Activated naive CD4-positive, alpha-beta T cell treated with Interleukin-2 at 50 U/mL for 16 hours (primary cell): Measurements from ENCODE around the gene PCDH19.
A peak's percentile ranks its signal among the peaks of the same experiment; 100 is the strongest.
"Not testable (repeated sequence)": the region's sequence is repeated elsewhere in the genome, so short reads cannot be mapped to it uniquely, and the experiment has no call there.

Experiments used
- DNase-seq: peaks from one replicate; pipeline ENCODE4 v3.0.0-alpha.2; 2020

PCDH19 gene, protein sequence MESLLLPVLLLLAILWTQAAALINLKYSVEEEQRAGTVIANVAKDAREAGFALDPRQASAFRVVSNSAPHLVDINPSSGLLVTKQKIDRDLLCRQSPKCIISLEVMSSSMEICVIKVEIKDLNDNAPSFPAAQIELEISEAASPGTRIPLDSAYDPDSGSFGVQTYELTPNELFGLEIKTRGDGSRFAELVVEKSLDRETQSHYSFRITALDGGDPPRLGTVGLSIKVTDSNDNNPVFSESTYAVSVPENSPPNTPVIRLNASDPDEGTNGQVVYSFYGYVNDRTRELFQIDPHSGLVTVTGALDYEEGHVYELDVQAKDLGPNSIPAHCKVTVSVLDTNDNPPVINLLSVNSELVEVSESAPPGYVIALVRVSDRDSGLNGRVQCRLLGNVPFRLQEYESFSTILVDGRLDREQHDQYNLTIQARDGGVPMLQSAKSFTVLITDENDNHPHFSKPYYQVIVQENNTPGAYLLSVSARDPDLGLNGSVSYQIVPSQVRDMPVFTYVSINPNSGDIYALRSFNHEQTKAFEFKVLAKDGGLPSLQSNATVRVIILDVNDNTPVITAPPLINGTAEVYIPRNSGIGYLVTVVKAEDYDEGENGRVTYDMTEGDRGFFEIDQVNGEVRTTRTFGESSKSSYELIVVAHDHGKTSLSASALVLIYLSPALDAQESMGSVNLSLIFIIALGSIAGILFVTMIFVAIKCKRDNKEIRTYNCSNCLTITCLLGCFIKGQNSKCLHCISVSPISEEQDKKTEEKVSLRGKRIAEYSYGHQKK (N-terminal part only)

DNA sequence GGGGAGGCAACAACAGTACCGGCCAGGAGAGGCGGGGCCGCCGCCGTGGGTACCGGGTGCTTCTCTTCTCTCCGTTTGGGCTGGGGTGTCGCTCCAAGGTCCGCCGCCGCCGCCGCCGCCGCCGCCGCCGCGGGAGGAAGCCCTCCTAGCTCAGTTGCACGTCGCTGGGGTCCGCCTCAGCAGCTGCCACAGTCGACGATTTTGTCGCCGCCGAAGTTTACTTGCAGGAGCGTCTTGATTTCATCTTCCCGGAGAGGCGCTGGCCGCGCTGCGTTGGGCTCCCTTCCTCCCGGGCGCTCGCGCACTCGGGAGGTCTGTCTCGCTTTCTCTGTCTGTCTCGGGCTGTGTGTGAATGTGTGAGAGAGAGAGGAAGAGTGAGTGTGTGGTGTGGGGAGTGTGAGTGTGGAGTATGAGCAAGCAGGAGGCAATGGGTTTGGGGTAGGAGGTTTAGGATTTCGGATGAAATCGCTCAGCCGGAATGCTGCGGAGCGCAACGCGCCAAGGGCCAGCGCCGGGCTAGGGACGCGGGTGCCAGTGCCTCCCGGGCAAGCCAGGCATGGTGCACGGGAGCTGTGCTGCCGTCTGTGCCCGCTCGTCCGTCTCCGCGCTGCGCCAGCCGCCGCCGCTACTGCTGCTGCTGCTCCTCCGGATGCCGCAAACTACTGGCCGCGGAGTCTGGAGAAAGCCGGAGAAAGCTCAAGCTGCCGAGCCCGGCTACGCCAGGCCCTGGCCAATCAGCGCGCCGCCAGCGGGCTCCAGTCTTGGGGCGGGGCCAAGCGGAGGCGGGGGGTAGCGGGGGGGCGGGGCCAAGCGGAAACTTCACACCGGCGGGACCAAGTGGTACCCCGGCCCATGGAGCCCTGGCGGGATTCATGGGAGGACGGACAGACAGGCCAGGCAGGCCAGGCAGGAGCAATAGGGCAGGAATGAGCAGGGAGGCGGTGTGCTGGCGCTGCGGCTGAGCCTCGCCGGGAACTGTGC, at the start of gene PCDH19:
Gene PCDH19, minus strand, starts transcription at position 664 of the 981 bp plus-strand sequence. CDS start 1,676 bp downstream, outside the sequence.
- DNase-seq = peak; percentile 21

- no peak for DNase-seq
Measured at GRCh38 chrX:100449696-100450608, 39.9 kb upstream of the PCDH19 start.

DNA sequence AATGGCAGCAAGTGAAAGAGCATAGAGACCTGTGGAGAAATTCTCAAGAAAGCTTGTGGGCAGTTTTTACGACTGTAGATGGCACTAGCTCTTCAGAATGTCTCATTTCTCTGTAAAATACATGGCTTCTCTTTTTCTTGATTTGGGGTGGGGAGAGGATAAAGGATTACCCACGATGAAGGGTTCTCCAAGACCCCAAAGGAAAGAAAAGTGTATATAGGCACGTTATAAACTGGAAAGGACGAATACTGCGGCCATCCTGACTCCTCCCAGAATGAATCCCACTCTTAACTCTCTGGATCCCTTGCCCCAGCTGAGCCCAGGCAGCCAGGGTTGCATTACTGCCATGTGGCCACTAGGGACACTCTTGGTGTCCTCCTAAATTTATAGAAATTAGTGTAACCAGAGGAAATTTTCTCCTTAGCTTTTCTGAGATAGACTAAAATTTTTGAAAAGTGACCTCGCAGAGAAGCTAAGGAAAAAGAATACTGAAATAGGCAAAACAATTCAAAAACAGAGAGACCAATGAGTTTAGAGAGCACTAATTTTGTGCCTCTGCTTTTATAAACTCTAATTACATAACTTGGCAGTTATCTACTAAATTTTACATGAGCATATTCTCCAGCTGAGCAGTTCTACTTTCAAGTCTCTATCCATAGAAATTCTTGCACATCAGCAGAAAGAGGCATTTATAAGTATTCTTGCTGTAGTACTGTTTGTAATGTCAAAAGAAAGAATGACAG, 37.8 kb upstream of the PCDH19 start:
- peak; percentile 2 for DNase-seq

- DNase-seq = no peak
Measured at GRCh38 chrX:100445593-100445992, 35.5 kb upstream of the PCDH19 start.

DNA sequence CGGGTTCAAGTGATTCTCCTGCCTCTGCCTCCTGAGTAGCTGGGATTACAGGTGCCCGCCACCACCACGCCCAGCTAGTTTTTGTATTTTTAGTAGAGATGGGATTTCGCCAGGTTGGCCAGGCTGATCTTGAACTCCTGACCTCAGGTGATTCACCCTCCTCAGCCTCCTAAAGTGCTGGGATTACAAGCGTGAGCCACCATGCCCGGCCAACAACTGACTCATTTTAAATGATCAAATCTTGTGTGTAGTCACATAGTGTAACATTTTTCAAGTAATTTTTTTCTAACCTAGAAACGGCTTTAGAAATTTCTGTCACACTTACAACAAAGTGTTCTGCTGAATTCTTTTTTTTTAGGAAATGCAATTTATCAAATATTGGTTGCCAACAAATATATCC, 31.2 kb upstream of the PCDH19 start:
- DNase-seq = not testable (repeated sequence)

DNA sequence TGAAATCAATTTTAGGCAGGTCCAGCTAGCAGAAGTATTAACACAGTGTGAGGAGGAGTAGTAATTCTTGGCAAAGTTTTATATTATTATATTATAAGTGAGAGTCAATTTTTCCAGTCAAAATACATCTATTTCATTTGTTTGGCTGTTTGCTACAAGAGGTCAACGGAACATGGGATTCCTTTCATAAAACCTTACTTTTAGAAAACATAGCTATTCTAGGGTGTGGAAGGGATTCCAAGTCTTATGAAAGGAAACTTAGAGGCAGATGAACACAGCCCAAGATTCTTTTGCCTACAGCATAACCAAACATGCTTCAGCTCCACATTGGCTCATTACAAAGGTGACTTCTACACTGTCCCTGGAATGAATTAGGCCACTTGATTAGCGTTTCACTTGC, 29.9 kb upstream of the PCDH19 start:
- DNase-seq = no peak

DNA sequence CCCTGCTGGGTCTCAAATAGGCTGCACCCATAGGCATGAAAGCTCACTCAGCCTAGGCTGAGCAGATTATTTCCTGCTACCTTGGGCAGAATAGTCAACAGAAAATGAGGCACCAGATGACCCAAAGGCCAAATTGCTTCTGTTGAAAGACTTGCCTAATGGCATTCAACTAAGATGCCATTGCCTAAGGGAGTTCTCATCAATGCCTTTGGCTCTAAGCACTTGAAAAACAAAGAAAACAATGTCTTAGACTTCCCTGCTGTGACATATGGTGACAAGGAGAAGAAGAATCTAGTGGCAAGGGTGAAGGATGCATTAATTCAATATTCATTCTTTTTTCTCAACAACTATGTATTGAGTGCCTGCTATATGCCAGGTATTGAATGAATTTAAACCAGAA, 25.7 kb upstream of the PCDH19 start:
- DNase-seq = no peak

GRCh38 chrX:100424012-100424411, 13.9 kb upstream of the PCDH19 start:
- DNase-seq = no peak

DNA sequence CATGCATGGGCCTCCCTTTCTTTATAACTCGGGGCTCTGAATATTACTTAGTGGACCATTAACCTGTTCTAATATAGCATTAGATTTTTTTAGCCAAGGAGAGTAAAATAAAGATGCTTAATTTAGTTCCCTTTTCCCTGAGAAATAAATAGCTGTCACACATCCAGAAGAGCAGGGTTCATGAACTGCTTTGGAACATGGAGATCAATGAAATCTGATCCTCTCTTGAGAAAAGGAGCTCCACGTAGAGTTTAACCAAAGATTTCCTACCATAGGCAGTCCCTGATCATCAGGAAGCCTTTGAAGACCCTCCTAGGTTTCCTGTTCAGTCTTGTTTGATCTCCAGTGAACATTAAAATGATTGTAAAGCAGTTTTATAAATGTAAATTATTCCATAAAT, 8.5 kb upstream of the PCDH19 start:
- no peak for DNase-seq

DNA sequence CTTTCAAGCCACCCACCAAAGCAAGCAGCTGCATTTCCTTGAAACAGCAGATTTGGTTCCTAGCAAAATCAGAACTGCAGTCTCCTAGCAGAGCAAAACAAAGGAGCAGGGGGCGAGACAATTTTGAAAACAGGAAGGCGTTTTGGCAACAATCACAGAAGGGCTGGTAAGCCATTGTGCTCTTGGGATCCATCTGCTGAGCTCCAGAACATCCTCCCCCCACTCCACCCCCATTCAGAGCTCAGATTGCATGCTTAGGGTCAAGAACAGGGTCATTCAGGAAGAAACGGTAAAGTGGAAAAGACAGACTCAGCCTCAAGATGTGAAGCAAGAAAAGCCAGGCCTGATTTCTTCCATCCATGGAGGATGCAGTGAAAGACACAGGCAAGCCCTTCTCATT, 7.6 kb upstream of the PCDH19 start:
- no peak for DNase-seq

- peak; percentile 5 for DNase-seq
Measured at GRCh38 chrX:100413229-100413628, 3.2 kb upstream of the PCDH19 start.

DNA sequence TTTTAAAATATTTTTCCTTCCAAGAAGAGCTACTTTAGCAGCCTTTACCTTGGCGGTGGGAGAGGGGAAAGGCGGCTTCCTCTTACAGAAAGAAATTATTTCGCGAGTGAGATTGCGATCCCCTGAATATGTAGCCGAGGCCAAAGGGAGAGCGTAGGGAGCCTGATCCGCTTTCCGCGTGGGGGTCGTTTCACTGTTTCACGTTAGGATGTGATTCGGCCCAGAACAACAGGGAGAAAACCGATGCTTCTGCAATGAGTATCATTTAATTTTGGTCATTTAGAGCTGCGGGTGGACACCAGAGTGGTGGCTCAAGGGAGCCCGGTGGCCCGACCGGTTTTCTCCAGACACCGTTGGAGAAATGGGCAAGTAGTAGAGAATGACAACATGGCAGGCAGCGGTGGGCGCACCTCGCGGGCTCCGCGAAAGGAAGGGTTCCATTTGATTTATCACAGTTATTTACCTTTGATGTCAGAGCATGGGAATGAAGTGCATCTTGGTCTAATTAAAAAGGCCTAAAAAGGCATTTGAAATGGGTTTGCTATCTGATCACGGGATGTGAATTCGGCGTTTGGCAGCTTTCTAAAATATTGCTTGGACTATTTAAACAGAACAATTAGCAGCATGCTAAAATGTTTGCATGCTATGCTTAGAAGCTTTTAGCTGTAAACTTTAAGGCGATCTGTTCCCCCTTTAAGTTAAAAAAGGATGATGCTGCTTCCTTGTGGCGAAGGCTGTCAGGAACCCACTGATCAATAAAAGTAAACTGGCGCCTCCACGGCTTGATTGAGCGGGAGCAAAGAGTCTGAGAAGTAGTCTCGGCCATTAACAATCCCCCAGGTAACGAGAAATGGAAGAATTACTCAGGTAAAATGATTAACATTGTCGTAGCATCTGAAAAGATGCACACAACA, 2.0 kb upstream of the PCDH19 start:
- no peak for DNase-seq

GRCh38 chrX:100410901-100411801, 1.1 kb upstream of the PCDH19 start:
- no peak for DNase-seq

DNA sequence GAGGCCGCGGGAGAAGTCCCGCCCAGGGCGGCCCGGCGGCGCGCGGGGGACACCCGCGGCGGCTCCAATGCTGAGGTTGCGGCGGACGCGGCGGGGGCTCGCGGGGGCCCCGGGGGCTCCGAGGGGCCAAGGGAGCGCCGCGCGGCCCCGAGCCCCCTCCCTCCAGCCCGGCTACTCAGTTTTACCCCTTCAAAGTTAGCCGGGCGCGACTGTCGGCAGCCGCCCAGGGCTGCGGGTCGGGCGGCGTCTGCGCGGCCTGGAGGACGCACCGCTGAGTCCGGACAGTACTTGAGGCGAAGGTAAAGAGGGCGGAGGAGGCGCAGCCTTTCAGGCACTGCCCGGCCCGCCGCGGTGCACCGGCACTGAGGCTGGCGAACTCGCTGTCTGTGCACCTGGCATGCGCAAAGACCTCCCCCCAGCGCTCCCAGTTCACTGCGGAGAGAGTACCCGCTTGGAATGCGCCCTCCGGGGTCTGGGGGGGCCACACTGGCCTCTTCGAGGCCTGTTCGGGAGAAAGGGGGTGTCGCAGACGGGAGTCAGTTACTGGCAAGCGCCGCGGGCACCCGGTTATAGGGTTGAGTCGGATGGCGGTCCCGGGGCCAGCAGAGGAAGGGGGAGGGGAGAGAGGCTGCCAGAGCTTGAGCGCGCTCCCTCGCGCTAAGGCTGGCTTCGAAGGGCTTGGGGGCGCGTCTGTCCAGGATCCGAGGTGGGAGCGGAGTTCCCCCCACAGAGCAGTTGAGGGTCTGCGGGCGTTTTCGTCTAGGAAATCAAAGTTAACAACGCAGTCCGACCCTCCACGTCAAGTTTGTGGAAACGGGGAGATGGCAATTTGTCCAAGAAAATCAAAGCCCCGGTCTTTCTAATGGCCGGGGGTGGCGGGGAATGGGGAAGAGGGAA, 1.1 kb downstream of the PCDH19 start:
- DNase-seq = no peak

DNA sequence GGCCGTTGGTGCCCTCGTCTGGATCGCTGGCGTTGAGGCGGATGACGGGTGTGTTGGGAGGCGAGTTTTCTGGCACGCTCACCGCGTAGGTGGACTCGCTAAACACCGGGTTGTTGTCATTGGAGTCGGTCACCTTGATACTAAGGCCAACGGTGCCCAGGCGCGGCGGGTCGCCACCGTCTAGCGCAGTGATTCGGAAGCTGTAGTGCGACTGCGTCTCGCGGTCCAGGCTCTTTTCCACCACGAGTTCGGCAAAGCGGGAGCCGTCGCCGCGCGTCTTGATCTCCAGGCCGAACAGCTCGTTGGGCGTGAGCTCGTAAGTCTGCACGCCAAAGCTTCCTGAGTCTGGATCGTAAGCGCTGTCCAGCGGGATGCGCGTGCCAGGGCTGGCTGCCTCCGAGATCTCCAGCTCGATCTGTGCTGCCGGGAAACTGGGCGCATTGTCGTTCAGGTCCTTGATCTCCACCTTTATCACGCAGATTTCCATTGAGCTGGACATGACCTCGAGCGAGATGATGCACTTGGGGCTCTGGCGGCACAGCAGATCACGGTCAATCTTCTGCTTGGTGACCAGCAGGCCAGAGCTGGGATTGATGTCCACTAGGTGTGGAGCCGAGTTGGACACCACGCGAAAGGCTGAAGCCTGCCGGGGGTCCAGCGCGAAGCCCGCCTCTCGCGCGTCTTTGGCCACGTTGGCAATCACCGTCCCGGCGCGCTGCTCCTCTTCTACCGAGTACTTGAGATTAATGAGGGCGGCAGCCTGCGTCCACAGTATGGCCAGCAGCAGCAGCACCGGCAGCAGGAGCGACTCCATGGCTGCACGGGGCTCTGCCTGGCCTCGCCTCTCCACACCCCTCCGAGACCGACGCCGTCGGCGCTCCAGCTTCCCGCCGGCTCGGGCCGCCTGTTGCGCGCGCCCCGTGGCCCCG, 2.0 kb downstream of the PCDH19 start:
- no peak for DNase-seq

DNA sequence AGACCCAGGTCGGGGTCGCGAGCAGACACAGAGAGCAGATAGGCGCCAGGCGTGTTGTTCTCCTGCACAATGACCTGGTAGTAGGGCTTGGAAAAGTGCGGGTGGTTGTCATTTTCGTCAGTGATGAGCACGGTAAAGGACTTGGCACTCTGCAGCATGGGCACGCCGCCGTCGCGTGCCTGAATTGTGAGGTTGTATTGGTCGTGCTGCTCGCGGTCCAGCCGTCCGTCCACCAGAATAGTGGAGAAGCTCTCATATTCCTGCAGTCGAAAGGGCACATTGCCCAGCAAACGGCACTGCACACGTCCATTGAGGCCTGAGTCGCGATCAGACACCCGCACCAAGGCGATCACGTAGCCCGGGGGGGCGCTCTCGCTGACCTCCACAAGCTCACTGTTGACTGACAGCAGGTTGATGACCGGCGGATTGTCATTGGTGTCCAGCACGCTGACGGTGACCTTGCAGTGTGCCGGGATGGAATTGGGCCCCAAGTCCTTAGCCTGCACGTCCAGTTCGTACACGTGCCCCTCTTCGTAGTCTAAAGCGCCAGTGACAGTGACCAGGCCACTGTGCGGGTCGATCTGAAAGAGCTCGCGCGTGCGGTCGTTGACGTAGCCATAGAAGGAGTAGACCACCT, 2.8 kb downstream of the PCDH19 start:
- no peak for DNase-seq
